NCI-H1048 (cell line): ENCODE data around the gene KIAA1191.

Experiments used
- DNase-seq: peaks from one replicate; lab custom pipeline; 2025; lab: John Stamatoyannopoulos, UW

KIAA1191 gene

GRCh38 chr5:176365351-176366231 is 4.0 kb upstream of the KIAA1191 start, which contains the start of gene ARL10:
Gene ARL10, plus strand, starts transcription at chr5:176365487. Its CDS starts 77 bp downstream, at chr5:176365564.
- DNase-seq: no peak

GRCh38 chr5:176364765-176365350 is 3.3 kb upstream of the KIAA1191 start:
- DNase-seq: no peak

- no peak for DNase-seq
Measured at GRCh38 chr5:176362233-176362490, 598 bp upstream of the KIAA1191 start.

- DNase-seq: no peak
Measured at GRCh38 chr5:176360894-176361436, 599 bp downstream of the KIAA1191 start.

- DNase-seq: no peak
Measured at GRCh38 chr5:176359658-176360057, 1.9 kb downstream of the KIAA1191 start.

- DNase-seq: no peak
Measured at GRCh38 chr5:176356179-176356566, 5.4 kb downstream of the KIAA1191 start.

GRCh38 chr5:176355400-176356178 is 6.0 kb downstream of the KIAA1191 start:
- DNase-seq: no peak

GRCh38 chr5:176353533-176353932 is 8.0 kb downstream of the KIAA1191 start:
- no peak for DNase-seq

GRCh38 chr5:176352116-176352878 is 9.3 kb downstream of the KIAA1191 start:
- no peak for DNase-seq

GRCh38 chr5:176350416-176350815 is 11.1 kb downstream of the KIAA1191 start:
- DNase-seq: no peak

- DNase-seq: no peak
Measured at GRCh38 chr5:176342766-176343458, 18.7 kb downstream of the KIAA1191 start.

GRCh38 chr5:176342158-176342483 is 19.4 kb downstream of the KIAA1191 start:
- DNase-seq: no peak

- DNase-seq: no peak
Measured at GRCh38 chr5:176341325-176342157, 20.0 kb downstream of the KIAA1191 start.

GRCh38 chr5:176339304-176339703 is 22.3 kb downstream of the KIAA1191 start:
- no peak for DNase-seq

GRCh38 chr5:176337913-176338312 is 23.7 kb downstream of the KIAA1191 start:
- no peak for DNase-seq

GRCh38 chr5:176334031-176334770 is 27.4 kb downstream of the KIAA1191 start:
- no peak for DNase-seq

GRCh38 chr5:176320577-176320976 is 41.0 kb downstream of the KIAA1191 start:
- DNase-seq: no peak

- DNase-seq: no peak
Measured at GRCh38 chr5:176319827-176320554, 41.6 kb downstream of the KIAA1191 start.
